ENCODE measurements around the gene RPUSD1.

RPUSD1 gene

GRCh38 chr16:819336-820043 is 31.3 kb upstream of the RPUSD1 start:
- DNase-seq (ENCODE audit: low read depth in 2 of 2) = no peak

GRCh38 chr16:818592-818991 is 30.4 kb upstream of the RPUSD1 start:
- no peak for DNase-seq (ENCODE audit: low read depth in 2 of 2)

GRCh38 chr16:818132-818531 is 30.0 kb upstream of the RPUSD1 start:
- DNase-seq (ENCODE audit: low read depth in 2 of 2) = no peak

- no peak for DNase-seq (ENCODE audit: low read depth in 2 of 2)
Observed at GRCh38 chr16:817001-817906, 29.1 kb upstream of the RPUSD1 start.

DNA sequence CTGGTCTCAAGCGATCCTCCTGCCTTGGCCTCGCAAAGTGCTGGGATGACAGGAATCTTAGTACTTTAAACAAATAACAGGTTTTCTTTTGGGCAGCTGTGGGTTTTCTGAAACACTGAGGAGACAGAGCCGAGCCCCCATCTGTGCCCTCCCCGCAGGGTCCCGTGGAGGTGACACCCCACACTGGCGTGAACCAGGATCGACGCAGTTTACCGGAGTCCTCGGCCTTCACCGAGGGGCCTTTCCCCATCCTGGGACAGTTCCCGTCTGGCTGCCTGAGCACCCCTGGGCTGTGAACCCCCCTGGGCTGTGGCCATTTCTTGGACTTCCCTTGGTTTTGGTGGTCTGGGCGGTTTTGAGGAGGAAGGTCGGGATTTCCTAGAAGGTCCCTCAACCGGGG is 27.7 kb upstream of the RPUSD1 start:
- no peak for DNase-seq (ENCODE audit: low read depth in 2 of 2)

- no peak for DNase-seq (ENCODE audit: low read depth in 2 of 2)
Observed at GRCh38 chr16:814974-815373, 26.8 kb upstream of the RPUSD1 start.

GRCh38 chr16:813916-814412 is 25.8 kb upstream of the RPUSD1 start:
- no peak for DNase-seq (ENCODE audit: low read depth in 2 of 2)

GRCh38 chr16:813204-813915 is 25.2 kb upstream of the RPUSD1 start:
- DNase-seq (ENCODE audit: low read depth in 2 of 2) = peak in 1 of 2 donors; percentile 29

DNA sequence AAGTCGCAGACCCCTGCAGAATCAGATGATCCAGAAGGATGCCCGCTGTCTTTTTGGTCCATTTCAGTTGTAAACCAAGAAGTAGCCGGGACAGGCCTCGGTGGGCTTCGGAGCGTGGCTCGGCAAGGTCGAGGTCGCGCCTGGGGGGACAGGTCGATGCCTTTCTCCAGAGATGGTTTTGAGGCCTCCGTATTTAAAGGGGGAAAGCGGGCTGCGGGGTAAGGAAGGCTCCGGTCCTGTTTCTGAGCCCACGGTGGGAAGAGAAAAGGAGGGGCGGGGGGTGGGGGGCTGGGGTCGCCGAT is 19.9 kb upstream of the RPUSD1 start:
- no peak for DNase-seq (ENCODE audit: low read depth in 2 of 2)

- DNase-seq (ENCODE audit: low read depth in 2 of 2) = peak; percentile 48 to 67
Observed at GRCh38 chr16:807347-808084, 19.3 kb upstream of the RPUSD1 start.

DNA sequence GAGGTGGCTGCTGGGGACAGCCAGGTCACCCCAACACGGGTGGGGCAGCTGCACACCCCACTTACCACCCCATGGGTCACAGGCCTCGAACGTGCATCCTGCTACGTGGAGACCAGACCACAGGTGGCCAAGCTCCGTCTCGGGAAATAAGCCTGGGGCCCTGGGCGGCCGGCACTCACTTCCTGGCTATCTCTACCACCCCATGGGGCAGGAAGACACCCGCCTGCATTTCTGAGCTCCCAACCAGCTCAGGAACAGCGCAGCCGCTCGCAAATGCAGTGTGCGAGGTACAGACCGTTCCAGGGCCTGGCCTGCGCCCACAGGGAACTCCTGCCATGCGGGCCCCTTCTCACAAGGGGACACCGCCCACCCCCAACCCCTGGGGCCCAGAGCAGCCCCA is 17.3 kb upstream of the RPUSD1 start:
- no peak for DNase-seq (ENCODE audit: low read depth in 2 of 2)

GRCh38 chr16:804193-805048 is 16.2 kb upstream of the RPUSD1 start:
- no peak for DNase-seq (ENCODE audit: low read depth in 2 of 2)

DNA sequence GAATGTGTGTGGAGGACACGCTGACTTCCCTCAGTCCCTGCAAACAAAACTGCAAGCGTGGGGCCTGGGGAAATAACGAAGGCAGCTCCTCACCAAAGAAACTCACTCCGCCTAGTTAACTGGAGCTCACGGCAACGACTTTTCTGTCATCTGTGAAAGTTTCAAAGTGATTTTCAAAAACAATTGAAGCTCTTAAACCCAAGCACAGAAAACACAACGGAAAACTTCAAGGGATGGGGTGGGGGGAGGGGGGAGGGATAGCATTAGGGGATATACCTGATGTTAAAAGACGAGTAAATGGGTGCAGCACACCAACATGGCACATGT is 15.5 kb upstream of the RPUSD1 start:
- no peak for DNase-seq (ENCODE audit: low read depth in 2 of 2)

DNA sequence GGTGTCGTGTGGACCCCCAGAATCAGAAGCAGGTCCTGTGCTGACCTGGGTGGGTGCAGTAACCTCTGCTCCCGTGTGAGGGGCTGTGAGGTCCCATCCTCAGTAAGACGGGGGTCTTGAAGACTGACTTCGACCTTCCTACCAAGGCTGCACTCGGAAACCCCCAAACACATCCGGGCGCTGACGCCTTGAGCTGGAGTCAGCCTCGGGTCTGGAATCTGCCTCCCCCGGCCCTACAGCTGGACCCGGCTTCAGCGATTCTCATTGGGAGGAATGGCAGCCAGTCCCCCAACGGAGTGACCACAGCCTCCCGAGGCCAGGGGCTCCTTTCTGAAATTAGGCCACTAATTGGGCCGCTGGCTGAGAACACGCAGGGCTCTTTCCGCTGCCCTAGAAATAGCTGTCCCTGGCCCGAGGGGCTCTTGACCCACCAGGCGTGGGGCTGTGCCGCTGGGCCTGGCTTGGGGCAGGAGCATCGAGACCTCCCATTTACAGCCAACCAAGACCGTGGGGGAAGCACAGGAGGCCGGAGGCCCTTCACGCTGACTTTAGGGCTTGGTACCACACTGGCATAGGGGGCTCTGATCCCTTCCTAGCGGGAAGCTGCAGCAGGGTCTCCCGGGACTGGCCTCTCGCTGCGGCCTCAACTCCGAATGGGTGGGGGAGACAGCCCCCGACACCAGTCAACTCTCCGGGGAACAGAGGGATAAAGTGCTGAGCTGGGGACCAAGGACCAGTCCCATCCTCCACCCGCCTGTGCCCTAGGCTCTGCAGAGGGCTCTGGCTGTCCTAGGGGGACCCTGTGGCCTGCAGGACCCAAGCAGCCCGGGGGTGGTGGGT is 15.0 kb upstream of the RPUSD1 start:
- no peak for DNase-seq (ENCODE audit: low read depth in 2 of 2)

DNA sequence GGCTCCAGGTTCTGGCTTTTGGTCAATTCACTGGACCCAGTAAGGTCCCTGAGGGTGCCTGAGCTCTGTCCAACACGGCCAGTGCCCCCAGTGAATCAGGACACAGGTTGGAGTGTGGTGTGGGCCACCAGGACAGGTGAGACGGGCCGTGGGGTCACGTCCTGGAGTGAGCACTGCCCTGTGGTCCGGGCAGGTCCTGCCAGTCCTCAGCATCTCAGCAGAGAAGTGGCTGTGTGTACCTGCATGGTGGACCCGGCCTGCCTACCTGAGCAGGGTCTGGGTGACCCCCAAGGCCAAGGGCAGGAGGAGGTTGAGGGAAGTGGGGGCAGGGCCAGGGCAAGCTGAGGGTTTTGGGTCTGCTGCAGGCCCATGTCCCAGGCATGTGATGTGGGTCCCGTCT is 14.3 kb upstream of the RPUSD1 start:
- no peak for DNase-seq (ENCODE audit: low read depth in 2 of 2)

GRCh38 chr16:801584-802363 is 13.6 kb upstream of the RPUSD1 start:
- DNase-seq (ENCODE audit: low read depth in 2 of 2) = no peak

DNA sequence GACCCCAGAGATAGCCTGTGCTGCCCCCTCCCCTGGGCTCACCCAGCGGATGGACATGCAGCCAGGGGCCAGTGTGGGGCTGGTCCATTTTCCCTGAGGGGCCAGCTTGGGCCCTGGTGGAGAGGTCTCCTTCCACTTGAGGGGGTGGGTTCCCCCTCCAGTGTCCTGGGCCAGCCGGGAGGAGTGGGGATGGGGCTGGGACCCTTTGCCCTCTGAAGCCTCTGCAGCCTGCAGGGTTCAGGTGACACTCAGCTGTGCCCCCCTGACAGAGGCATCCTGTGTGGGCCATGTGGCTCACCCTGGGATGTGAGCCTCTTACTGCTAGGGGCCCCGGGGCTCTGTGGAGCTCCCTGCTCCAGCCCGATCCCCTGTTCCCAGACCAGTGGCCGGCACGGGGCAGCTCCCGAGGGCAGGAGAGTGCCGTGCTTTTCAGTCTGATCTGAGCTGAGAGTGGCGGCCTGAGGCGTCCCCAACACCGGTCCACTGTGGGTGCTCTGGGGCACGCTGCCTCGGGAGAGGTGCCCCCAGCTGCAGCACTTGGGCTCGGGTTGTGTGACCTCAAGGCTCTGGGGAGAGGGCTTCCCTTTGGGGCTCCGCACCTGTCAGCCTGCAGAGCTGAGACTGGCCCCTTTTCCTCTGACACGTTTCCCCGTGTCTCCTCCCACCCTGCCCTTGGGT is 12.8 kb upstream of the RPUSD1 start:
- DNase-seq (ENCODE audit: low read depth in 2 of 2) = no peak

DNA sequence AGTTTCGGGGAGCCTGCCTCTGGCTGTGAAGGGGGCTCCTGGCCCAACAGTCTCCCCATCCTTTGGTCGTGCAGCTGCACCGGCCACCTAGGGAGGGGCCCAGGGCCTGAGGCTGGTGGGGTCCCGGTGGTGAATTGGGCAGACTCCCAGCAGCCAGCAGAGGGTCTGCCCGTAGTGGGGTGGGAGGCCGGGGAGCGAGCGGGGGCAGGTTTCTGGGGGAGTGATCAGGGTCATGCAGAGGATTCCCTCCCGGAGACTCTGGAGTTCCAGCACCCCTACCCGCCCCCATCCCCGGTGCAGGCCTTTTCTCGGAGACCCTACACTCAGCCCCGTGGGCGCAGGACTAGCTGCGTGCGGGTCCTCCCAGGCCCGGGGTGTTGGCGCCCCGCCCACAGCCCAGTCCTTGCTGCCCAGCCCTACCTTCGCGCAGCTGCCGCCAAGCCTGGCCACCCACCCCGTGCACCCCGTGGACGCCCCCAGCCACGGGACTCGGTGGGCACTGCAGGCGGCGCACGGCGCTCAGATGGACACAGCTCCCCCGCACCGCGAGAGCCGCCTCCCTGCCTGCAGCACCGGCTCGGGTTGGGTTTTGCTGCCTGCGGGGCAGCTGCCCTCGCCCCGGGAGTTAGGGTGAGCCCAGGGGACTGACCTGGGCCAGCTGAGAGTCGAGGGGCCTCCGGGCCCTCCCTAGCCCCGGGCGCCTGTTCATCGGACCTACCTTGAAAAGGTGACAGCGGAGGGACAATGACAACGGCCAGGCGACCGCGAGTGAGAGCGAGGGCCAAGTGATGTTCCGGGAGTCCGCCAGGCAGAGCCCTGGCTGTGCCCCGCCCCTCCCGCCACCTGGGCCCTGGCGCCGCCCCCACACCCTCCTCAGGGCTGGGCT is 12.0 kb upstream of the RPUSD1 start, which contains the start of gene GNG13:
GNG13 (minus strand) TSS at position 787 of the 886 bp plus-strand sequence. CDS start 1,657 bp downstream, outside the sequence.
- no peak for DNase-seq (ENCODE audit: low read depth in 2 of 2)

All from stimulated activated CD8-positive, alpha-beta memory T cell treated with anti-CD3 and anti-CD28 coated beads, Interleukin-7, amount 100 ng/mL, for 1 hour (primary cell).